ENCODE measurements around the gene NLRP14. TPM values are rescaled to one million over a fixed set of nuclear protein-coding genes. Genes with fewer than 3 reads are reported as not detected.

NLRP14 gene
- total RNA-seq, 2 donors from 2014 or later: 0.27 to 1.1 TPM

DNA sequence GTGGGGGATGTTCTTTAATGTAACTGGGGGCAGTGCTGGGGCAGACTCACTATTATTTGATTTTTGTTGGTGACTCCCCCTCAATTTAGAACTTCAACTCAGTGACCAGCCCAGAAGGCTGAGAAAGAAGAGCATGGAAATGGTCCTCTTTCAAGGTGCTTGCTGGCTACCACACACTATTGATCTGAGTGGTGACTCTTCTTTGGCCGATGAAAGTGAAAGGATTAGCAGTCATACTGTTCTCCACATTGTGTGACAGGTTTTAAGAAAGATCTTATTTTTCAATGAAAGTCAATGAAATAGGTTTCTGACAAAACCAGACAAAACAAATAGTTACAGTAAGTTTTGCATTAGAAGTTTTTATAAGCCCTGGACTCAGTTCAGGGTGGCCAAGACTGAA lies 29.9 kb downstream of the NLRP14 start:
- H3K4me1 ChIP-seq (replicated peaks): no peaks in the 10 kb centered on the region
- H3K27ac ChIP-seq: no peak overlapping the region
- no peak overlapping the region for H3K4me3 ChIP-seq
- WGBS: 89% methylated on average over 1 of the region's 1 CpG
- H3K36me3 ChIP-seq: no peaks in the 10 kb centered on the region
- TF ChIP-seq POLR2A (IDR thresholded peaks at IDR 0.05): no peak
- TF ChIP-seq POLR2AphosphoS5 (IDR thresholded peaks at IDR 0.05): no peak
- TF ChIP-seq, protein P1, sequence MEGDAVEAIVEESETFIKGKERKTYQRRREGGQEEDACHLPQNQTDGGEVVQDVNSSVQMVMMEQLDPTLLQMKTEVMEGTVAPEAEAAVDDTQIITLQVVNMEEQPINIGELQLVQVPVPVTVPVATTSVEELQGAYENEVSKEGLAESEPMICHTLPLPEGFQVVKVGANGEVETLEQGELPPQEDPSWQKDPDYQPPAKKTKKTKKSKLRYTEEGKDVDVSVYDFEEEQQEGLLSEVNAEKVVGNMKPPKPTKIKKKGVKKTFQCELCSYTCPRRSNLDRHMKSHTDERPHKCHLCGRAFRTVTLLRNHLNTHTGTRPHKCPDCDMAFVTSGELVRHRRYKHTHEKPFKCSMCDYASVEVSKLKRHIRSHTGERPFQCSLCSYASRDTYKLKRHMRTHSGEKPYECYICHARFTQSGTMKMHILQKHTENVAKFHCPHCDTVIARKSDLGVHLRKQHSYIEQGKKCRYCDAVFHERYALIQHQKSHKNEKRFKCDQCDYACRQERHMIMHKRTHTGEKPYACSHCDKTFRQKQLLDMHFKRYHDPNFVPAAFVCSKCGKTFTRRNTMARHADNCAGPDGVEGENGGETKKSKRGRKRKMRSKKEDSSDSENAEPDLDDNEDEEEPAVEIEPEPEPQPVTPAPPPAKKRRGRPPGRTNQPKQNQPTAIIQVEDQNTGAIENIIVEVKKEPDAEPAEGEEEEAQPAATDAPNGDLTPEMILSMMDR (IDR thresholded peaks at IDR 0.05): no peak
- intact Hi-C loops (cut with DNase I): no loop called here
- DNase-seq (ENCODE audit: low spot score): no peak
- H3K27me3 ChIP-seq (replicated peaks; ENCODE audit: insufficient read depth): no peaks in the 10 kb centered on the region
- no peaks in the 10 kb centered on the region for H3K9me3 ChIP-seq

DNA sequence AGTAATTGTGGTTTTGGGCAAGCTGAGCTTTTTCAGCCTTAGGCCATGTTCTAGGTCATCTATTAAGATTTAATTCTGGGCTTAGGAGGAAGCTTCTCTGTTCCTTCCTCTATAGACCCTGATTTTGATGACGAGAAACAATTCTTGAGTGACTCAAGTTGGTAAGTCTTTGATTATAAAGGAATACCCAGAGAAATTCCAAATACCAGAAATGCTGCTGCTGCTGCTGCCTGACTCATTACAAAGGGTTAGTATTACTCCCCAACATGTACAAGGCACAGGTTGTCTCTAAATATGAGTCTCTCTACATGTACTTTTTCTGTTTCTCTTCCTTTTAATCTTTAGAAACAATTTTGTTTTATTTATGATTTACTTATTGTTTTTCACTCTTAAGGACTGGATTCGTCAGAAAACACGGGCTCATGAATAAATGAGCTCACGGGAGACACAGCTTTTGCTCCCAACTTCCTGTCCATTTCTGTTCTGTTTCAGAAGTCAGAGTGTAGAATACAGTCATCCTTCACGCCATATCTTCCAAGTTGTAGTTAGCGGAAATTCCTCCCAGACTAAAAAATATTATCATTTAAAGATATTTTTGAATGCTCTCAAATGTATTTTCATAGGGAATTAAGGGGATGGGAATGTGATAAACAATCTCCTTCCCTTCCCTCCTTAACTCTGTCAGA lies 36.7 kb downstream of the NLRP14 start:
- H3K4me1 ChIP-seq (replicated peaks): no peaks in the 10 kb centered on the region
- intact Hi-C loops (cut with DNase I): no loop called here
- no peaks in the 10 kb centered on the region for H3K27me3 ChIP-seq (replicated peaks; ENCODE audit: insufficient read depth)
- TF ChIP-seq POLR2AphosphoS5 (IDR thresholded peaks at IDR 0.05): no peak
- TF ChIP-seq, protein P1 (IDR thresholded peaks at IDR 0.05): no peak
- no peak for TF ChIP-seq POLR2A (IDR thresholded peaks at IDR 0.05)
- H3K36me3 ChIP-seq: no peaks in the 10 kb centered on the region
- no peak for DNase-seq (ENCODE audit: low spot score)
- no peaks in the 10 kb centered on the region for H3K9me3 ChIP-seq
- 76% methylated on average over 6 of the region's 6 CpGs for WGBS
- H3K27ac ChIP-seq: no peak overlapping the region
- H3K4me3 ChIP-seq: no peak overlapping the region

DNA sequence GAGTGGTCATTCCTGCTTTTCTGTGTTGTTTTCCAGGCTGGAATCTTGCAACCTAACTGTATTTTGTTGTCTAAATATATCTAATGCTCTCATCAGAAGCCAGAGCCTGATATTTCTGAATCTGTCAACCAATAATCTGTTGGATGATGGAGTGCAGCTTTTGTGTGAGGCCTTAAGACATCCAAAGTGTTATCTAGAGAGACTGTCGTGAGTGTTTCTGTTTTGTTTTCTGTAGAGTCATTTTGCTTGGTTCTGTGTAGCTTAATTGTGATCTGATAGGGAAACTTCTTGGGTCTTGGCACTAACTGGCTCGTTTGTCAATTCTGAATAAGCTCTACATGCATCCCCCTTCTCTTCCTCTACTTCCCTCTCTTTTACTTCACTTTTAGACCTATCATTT lies 37.4 kb downstream of the NLRP14 start:
- no peak for DNase-seq (ENCODE audit: low spot score)
- no peaks in the 10 kb centered on the region for H3K4me1 ChIP-seq (replicated peaks)
- H3K9me3 ChIP-seq: no peaks in the 10 kb centered on the region
- H3K36me3 ChIP-seq: no peaks in the 10 kb centered on the region
- TF ChIP-seq, protein P1 (IDR thresholded peaks at IDR 0.05): no peak
- TF ChIP-seq POLR2A (IDR thresholded peaks at IDR 0.05) (no peak), POLR2AphosphoS5 (IDR thresholded peaks at IDR 0.05) (no peak)
- no peak overlapping the region for H3K27ac ChIP-seq
- 46% methylated on average over 2 of the region's 2 CpGs for WGBS
- intact Hi-C loops (cut with DNase I): no loop called here
- no peaks in the 10 kb centered on the region for H3K27me3 ChIP-seq (replicated peaks; ENCODE audit: insufficient read depth)
- no peak overlapping the region for H3K4me3 ChIP-seq

DNA sequence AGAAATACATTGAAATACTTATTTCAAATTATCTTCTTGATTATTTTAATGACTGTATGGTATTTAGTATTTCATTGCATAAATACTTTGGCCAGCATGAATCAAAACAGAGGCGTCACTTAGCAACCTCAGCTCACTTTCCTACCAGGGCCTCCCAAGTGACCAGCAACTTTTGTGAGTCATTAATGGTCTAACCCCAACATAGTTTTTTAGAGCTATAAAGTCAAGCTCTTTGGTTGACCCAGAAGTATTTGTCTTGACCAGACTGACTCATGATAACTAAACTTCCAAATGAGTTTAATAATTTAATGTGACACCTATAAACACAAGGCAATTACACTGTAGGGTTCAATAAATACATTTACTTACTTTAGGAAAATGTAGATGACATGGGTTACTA lies 40.6 kb downstream of the NLRP14 start:
- no peak for DNase-seq (ENCODE audit: low spot score)
- intact Hi-C loops (cut with DNase I): no loop called here
- Histone ChIP-seq H3K4me1 (replicated peaks) (no peaks in the 10 kb centered on the region), H3K27ac (no peak overlapping the region), H3K4me3 (no peak overlapping the region), H3K9me3 (no peaks in the 10 kb centered on the region), H3K36me3 (no peaks in the 10 kb centered on the region), H3K27me3 (replicated peaks; ENCODE audit: insufficient read depth) (no peaks in the 10 kb centered on the region)
- 66% methylated on average over 1 of the region's 1 CpG for WGBS
- TF ChIP-seq POLR2AphosphoS5 (IDR thresholded peaks at IDR 0.05) (no peak), POLR2A (IDR thresholded peaks at IDR 0.05) (no peak)
- TF ChIP-seq, protein P1 (IDR thresholded peaks at IDR 0.05): no peak

DNA sequence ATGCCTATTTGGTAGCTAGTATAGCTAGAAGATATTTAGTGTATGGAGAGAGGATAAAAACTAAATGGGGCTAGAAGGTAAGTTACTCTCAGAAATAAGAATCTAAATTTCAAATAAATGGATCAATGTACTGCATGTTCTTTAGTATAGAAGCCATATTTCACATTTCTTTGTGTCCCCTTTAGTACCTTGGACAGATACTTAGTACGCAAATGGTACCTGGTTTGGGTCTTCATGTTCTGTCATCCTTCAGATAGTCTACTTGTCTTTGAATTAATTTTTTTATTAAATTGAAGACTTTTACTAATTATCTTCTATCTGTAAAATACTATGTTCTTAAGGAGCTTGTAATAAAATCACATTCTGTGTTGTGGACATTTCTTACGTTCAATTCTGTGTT lies 42.3 kb downstream of the NLRP14 start:
- Histone ChIP-seq H3K27me3 (replicated peaks; ENCODE audit: insufficient read depth) (no peaks in the 10 kb centered on the region), H3K36me3 (no peaks in the 10 kb centered on the region), H3K4me1 (replicated peaks) (no peaks in the 10 kb centered on the region), H3K4me3 (no peak overlapping the region), H3K9me3 (no peaks in the 10 kb centered on the region), H3K27ac (no peak overlapping the region)
- WGBS: 92% methylated on average over 2 of the region's 2 CpGs
- intact Hi-C loops (cut with DNase I): no loop called here
- DNase-seq (ENCODE audit: low spot score): no peak
- TF ChIP-seq POLR2A (IDR thresholded peaks at IDR 0.05) (no peak), POLR2AphosphoS5 (IDR thresholded peaks at IDR 0.05) (no peak)
- TF ChIP-seq, protein P1 (IDR thresholded peaks at IDR 0.05): no peak

All from prostate gland (tissue), 2 donors.